GM18867 (cell line): ENCODE measurements around the gene PTPRA.
"Not testable (repeated sequence)": the region's sequence is repeated elsewhere in the genome, so short reads cannot be mapped to it uniquely, and the experiment has no call there.

ENCODE experiments used
- ATAC-seq: cut with Tn5 transposase; IDR thresholded peaks from one replicate; pipeline ENCODE4 v1.9.1; 2021; ENCODE audit warnings: mild to moderate bottlenecking, moderate library complexity; ENCODE audit not compliant: unreplicated experiment

The PTPRA gene

GRCh38 chr20:2873010-2873746 lies at the start of gene PTPRA:
Gene PTPRA (plus strand): TSS chr20:2873481. CDS start chr20:2964278, 90,797 bp downstream.
- ATAC-seq = peak; percentile 93

- no peak for ATAC-seq
Measured at GRCh38 chr20:2825761-2826160, 47.5 kb upstream of the PTPRA start.

GRCh38 chr20:2826655-2827054 lies 46.6 kb upstream of the PTPRA start:
- no peak for ATAC-seq

GRCh38 chr20:2829376-2829775 lies 43.9 kb upstream of the PTPRA start:
- no peak for ATAC-seq

- ATAC-seq = not testable (repeated sequence)
Measured at GRCh38 chr20:2831206-2831605, 42.1 kb upstream of the PTPRA start.

- ATAC-seq = no peak
Measured at GRCh38 chr20:2833761-2834160, 39.5 kb upstream of the PTPRA start.

GRCh38 chr20:2834401-2835110 lies 38.7 kb upstream of the PTPRA start:
- no peak for ATAC-seq

GRCh38 chr20:2835331-2835796 lies 37.9 kb upstream of the PTPRA start:
- ATAC-seq = no peak

- ATAC-seq = no peak
Measured at GRCh38 chr20:2836035-2836434, 37.2 kb upstream of the PTPRA start.

GRCh38 chr20:2837221-2837960 lies 35.9 kb upstream of the PTPRA start:
- no peak for ATAC-seq

GRCh38 chr20:2838170-2838797 lies 35.0 kb upstream of the PTPRA start:
- no peak for ATAC-seq

- no peak for ATAC-seq
Measured at GRCh38 chr20:2838847-2839671, 34.2 kb upstream of the PTPRA start.

GRCh38 chr20:2839732-2840137 lies 33.5 kb upstream of the PTPRA start:
- no peak for ATAC-seq

- ATAC-seq = peak; percentile 95
Measured at GRCh38 chr20:2840138-2840966, 32.9 kb upstream of the PTPRA start, which contains the start of the genes PCED1A and VPS16. Gene PCED1A (minus strand): TSS chr20:2840655. CDS start chr20:2839912, 743 bp downstream. Gene VPS16 (plus strand): TSS chr20:2840745. CDS start chr20:2840775, 30 bp downstream.

- peak; percentile 30 for ATAC-seq
Measured at GRCh38 chr20:2840967-2841531, 32.2 kb upstream of the PTPRA start.

GRCh38 chr20:2845607-2846006 lies 27.7 kb upstream of the PTPRA start:
- ATAC-seq = no peak

GRCh38 chr20:2846698-2847097 lies 26.6 kb upstream of the PTPRA start:
- no peak for ATAC-seq

GRCh38 chr20:2847802-2848201 lies 25.5 kb upstream of the PTPRA start:
- no peak for ATAC-seq

- no peak for ATAC-seq
Measured at GRCh38 chr20:2849529-2849928, 23.8 kb upstream of the PTPRA start.
